GM03348 (cell line): Measurements from ENCODE around the gene SEMA4A.
"Not testable (repeated sequence)": the region's sequence is repeated elsewhere in the genome, so short reads cannot be mapped to it uniquely, and the experiment has no call there.

Experiments used
- DNase-seq: peaks from one replicate; pipeline ENCODE4 v3.0.0; 2012; ENCODE audit warnings: low spot score

SEMA4A gene

DNA sequence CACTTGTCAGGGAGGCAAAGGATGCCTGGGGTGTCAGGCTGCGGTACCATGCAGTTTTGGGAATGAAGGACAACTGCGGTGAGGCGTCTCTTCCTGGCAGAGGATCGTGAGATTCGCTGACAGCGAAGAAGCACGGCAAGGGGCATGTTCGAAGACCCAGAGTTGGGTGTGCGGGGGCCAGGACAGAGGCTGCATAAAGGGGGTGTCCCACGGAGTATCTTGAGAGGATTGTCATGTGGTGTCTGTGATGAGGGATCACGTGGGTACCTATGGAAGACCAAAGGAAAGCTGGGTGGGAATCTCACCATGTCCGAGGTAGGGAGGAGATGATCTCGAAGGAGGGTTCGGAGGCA, 40.9 kb downstream of the SEMA4A start:
- DNase-seq, result peak; percentile 37

DNA sequence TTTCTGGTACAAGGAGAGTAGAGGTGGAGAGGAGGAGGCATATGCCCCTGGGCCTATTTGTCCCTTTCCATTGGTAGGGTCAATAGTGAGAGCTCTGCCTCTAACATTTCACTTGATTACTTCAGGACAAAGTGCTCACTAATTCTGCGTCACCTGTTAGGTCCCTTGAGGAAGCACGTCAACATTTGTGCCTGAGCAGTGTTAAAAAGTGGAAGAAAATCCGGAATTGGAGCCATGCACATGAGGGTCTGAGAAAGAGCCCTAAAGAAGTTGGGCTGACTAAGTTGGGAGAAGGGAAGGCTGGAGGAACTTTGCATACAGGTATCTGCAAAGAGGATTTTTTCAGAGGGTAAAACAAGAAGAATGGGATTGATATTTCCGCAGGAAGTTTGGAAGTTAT, 42.5 kb downstream of the SEMA4A start:
- DNase-seq, result no peak

DNA sequence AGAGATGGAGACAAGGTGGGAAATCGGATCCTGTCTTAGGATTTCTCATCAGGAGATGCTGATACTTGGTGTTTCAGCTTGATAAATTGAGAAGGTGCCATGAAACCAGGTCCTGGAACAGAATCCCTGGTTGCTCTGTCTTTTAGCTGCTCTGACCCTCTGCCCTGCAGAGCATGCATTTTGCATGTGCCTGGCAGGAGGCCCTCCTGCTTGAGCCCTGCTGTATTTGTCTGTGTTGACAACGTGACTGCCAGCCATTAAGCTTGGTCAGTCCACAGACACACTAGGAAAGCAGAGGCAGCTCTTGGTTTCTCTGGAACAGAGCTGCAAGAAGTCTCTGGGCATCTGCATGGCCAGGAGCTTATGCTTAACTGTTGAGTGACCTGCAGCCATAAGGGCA, 43.1 kb downstream of the SEMA4A start:
- DNase-seq, result no peak

DNA sequence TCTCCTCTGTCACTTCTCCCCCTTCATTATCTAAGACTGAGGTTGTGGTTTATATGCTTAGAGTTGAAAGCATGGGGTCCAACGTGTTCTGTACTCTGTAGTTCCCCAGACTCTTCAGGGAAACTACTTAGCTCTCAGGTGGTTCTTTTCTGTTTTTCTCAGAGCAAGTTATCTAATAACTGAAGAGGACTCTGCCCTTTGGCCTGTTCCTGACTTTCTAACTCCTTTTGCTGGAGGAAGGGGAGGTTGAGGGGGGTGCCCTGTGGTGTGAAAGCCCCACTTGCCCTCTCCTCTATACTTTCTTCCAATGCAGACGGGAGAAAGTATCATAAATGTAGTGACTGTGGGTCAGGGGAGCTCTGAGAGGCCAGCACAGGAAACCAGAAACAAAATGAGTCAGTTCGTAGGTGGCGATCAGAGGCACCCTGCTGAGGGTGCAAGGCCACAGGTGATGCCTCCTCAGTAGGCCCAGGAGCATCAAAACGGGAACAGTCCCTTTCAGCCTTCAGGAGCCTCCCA, 45.5 kb downstream of the SEMA4A start:
- DNase-seq, result no peak

DNA sequence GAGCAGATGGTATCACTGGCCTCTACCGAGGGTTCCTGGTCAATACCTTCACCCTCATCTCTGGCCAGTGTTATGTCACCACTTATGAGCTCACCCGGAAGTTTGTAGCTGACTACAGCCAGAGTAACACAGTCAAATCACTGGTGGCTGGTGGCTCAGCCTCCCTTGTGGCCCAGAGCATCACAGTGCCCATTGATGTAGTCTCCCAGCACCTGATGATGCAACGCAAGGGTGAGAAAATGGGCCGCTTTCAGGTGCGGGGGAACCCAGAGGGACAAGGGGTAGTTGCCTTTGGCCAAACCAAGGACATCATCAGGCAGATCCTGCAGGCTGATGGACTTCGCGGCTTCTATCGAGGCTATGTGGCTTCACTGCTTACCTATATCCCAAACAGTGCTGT, 46.7 kb downstream of the SEMA4A start:
- DNase-seq, result no peak

DNA sequence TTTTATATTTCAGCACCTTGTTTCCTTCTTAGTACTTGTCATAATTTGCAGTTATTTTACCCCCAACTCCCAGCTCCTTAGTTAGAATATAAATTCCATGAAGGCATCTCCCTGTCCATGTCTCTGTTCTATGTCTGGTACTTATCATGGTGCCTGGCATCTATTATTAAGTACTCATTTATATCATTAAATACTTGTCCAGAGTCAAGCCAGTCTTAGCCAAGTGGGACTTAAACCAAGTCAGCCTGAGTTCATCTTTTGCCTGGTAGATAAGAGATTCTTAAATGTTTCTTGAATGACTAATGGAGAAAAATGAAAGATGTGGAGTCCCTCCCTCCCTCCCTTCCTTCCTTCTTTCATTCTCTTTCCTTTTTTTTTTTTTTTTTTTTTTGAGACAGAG, 49.9 kb downstream of the SEMA4A start:
- peak; percentile 43 for DNase-seq

DNA sequence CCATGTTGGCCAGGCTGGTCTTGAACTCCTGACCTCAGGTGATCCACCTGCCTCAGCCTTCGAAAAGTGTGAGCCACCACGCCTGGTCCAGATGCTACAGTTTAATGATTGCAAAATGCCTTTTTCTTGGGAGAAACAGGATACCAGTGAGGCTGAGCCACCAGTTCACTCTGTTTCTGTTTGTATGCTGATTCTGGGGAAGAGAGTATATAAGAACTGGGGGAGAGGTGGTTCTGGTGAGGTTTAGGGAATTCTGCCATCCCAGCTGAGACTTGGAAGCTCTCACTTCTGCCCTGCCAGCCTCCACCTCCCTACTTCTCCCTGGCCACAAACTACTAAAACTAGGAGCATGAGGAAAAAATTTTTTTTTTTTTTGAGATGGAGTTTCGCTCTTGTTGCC, 51.3 kb downstream of the SEMA4A start:
- DNase-seq, result no peak

DNA sequence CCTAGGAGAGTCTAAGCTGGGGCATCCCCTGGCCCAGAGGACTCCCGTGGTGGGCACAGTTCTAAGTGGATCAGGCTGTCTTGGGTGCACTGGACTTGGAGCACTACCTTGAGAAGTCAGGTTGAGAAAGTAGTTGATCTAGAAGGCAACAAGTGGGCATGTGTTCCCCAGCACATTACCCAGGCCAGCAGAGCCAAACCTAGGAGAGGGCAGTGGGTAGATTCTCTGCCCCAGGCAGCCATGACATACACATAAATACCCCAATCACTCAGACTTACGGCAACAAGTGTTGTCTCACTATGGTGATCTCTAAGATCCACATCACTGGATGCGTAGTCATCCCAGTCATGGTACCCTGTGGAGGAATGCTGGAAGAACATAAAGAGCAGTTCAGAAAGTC, 57.9 kb downstream of the SEMA4A start:
- no peak for DNase-seq

DNA sequence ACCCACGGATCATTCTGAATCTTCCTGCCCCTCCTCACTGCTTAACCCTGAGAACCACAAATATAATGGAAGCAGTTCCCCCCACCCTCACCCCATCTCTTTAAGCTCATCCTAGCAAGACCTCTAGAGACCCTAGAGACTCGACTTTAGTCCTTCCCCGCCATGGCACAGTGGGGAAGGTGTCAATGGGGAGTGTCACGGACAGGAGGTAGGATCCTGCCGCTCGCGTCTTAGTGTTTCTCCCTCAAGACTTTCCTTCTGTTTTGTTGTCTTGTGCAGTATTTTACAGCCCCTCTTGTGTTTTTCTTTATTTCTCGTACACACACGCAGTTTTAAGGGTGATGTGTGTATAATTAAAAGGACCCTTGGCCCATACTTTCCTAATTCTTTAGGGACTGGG, 58.7 kb downstream of the SEMA4A start:
- no peak for DNase-seq

DNA sequence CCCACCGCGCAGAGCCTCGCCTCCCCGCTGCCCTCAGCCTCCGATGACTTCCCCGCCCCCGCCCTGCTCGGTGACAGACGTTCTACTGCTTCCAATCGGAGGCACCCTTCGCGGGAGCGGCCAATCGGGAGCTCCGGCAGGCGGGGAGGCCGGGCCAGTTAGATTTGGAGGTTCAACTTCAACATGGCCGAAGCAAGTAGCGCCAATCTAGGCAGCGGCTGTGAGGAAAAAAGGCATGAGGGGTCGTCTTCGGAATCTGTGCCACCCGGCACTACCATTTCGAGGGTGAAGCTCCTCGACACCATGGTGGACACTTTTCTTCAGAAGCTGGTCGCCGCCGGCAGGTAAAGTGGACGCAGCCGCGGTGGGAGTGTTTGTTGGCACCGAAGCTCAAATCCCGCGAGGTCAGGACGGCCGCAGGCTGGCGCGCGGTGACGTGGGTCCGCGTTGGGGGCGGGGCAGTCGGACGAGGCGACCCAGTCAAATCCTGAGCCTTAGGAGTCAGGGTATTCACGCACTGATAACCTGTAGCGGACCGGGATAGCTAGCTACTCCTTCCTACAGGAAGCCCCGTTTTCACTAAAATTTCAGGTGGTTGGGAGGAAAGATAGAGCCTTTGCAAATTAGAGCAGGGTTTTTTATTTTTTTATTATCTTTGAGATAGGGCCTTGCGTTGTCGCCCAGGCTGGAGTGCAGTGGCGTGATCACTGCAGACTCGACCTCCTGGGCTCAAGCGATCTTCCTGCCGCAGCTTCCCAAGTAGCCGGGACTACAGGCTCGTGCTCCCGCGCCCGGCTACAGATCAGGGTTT, 59.7 kb downstream of the SEMA4A start, which contains the start of gene PMF1:
TSS of gene PMF1 (plus strand) at position 175 of the 811 bp plus-strand sequence. CDS start at position 184, 9 bp downstream.
- peak; percentile 100 for DNase-seq

DNA sequence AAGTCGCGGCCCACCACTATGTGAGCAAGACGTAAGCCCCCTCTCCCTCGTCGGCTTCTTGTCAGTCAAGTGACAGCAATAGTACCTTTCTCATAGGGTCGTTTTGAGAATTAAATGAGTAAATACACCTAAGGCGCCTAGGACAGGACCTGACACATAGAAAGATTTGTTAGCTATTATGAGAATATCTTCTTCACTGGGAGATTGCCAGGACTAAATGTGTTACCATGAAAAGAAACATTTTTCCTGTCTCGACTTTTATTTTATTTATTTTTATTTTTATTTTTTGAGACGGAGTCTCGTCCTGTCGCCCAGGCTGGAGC, 60.2 kb downstream of the SEMA4A start:
- no peak for DNase-seq

DNA sequence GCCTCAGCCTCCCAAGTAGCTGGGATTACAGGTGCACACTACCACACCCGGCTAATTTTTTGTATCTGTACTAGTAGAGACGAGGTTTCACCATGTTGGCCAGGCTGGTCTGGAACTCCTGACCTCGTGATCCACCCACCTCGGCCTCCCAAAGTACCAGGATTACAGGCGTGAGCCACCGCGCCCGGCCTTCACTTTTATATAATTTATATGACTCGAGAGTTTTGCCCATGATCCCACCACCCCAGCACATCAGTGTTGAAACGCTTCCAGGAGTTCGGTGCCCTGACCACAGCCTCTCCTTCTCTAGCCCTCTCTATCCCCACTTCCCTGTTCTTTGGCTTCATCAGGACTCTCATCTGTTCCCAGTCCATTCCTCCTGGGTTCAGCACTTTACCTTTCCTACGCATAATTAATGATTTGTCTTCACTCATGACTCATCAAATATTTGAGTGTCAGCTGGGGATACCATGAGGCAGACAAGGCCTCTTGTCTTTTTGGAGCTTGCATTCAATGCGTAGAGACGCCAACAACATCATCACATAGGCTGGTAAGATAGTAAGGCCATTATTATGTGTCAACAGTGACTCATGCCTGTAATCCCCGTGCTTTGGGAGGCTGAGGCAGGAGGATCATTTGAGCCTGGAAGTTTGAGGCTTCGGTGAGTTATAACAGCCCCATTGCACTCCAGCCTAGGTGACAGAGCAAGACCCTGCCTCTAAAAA, 60.8 kb downstream of the SEMA4A start:
- DNase-seq, result no peak

DNA sequence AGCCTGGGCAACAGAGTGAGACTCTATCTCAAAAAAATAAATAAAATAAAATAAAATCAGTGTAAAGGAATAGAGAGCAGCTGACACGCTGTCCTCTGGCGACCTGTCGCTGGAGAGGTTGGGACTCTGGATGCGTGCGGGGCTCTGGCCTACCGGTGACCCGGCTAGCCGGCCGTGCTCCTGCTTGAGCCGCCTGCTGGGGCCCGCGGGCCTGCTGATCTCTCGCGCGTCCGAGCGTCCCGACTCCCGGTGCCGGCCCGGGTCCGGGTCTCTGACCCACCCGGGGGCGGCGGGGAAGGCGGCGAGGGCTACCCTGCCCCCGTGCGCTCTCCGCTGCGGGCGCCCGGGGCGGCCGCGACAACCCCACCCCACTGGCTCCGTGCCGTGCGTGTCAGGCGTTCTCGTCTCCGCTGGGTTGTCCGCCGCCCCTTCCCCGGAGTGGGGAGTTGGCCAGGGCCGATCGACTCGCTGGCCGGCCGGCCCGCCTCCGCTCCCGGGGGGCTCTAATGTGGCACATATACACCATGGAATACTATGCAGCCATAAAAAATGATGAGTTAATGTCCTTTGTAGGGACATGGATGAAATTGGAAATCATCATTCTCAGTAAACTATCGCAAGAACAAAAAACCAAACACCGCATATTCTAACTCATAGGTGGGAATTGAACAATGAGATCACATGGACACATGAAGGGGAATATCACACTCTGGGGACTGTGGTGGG, 63.1 kb downstream of the SEMA4A start:
- DNase-seq, result not testable (repeated sequence)

DNA sequence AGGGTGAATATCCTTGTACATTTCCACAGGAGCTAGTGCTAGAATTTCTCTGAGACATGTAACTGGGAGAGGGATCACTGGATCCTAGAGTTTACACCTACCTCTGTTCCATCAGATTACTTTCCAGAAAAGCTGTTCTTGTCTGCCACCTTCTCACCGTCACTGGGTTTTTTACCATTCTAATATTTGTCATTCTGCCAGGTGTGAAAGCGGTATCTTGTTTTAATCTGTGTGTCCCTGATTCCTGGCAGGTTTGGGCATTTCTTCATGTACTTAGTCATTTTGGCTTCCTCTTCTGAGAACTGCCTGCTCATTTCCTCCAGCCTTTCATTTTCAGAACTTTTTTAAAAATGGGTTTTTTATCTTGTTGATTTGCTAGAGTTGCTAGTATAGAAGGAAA, 64.5 kb downstream of the SEMA4A start:
- DNase-seq, result peak; percentile 50

DNA sequence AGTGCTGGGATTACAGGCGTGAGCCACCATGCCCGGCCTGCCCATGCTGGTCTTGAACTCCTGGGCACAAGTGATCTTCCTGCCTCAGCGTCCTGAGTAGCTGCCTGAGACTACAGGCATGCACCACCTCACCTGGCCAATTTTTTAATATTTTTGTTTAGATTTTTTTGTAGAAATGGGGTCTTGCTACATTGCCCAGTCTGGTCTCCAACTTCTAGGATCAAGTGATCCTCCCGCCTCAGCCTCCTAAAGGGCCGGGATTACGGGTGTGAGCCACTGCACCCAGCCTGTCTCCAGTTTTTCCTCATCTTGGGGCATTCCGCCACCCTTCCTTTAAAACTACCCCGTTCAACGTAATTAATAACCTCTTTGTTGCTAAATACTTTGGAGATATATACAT, 66.8 kb downstream of the SEMA4A start:
- no peak for DNase-seq

DNA sequence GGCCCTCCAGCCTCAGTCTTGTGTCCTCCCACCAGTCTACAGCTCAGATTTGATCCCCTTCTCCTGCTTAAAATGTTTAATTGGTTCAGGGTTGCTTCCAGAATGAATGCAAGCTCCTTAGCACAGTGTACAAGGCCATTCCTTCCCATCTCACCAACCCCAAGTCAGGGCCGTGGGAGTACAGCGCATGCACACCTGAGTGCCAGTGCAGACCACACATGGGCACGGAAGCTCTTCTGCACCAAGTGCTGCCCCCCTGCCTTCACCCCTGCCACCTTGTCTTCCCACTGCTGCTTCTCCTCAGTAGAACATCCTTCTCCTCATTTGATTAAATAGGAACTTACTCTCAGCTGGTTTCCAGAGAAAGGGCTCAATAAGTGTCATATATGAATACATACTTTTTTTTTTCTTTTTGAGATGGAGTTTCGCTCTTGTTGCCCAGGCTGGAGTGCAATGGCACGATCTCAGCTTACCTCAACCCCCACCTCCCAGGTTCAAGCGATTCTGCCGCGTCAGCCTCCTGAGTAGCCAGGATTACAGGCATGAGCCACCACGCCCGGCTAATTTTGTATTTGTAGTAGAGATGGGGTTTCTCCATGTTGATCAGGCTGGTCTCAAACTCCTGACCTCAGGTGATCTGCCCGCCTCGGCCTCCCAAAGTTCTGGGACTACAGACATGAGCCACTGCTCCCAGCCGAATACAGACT, 68.8 kb downstream of the SEMA4A start:
- no peak for DNase-seq

DNA sequence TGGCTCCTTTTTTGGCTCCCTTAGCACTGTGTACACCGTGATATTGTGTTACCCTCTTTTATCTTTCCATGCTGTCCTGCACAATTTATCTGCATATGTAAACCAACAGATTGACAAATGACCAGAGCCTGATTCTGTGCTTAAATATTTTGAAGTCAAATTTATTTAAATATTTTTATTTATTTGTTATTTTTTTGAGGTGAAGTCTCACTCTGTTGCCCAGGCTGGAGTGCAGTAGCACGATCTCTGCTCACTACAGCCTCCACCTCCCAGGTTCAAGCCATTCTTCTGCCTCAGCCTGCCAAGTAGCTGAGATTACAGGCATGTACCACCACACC, 72.3 kb downstream of the SEMA4A start:
- DNase-seq, result no peak

DNA sequence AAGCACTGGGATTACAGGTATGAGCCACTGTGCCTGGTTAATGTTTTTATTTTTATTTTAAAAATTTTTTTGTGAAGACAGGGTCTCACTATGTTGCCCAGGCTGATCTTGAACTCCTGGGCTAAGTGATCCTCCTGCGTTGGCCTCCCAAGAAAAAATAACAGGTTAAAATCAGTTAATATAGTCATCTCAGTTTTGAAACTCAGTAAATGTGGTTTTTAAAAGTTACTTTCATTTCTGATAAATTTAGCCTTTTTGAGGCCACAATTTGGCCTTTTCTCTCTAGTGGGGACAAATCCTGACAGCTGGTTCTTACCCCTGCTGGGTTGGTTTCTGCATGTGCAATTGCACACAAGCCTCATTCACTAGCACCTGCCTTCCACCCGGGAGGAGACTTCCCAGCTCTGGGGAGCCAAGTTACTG, 72.7 kb downstream of the SEMA4A start:
- DNase-seq, result no peak

DNA sequence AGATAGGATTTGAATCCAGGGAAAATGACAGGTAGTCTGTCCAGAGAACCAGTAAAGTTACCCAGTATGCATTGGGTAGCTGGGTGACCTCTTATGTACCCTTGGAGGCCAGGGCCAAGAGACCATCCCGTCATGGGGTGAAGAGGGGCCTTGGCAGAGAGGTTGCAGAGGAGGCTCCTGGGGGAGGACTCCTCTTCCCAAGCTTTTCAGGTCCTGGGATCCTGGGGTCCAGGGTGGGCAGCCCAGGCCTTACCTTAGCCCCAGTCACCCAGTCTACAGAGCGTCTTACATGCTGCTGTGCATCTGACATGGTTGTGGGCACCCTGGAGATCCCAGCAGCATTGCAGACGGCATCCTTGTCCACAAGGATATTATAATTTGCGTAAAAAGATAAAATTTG, 73.4 kb downstream of the SEMA4A start:
- DNase-seq, result no peak
